HUES48 (cell line): ENCODE measurements around the gene DEFB118.

Source experiments
- H3K27ac ChIP-seq: one replicate; pipeline ENCODE4 v1.7.0; 2013; ENCODE audit warnings: low read depth, low read length, inconsistent platforms
- H3K27me3 ChIP-seq: 2 replicates; pipeline ENCODE4 v1.6.1; 2013; ENCODE audit warnings: mild to moderate bottlenecking, low read length; ENCODE audit not compliant: control insufficient read depth, insufficient read depth
- H3K36me3 ChIP-seq: 2 replicates; pipeline ENCODE4 v1.6.1; 2013; ENCODE audit warnings: low read length; ENCODE audit not compliant: control insufficient read depth, insufficient read depth
- H3K4me1 ChIP-seq: 2 replicates; pipeline ENCODE4 v1.6.1; 2013; ENCODE audit warnings: mild to moderate bottlenecking, low read length; ENCODE audit not compliant: control insufficient read depth, insufficient read depth
- H3K4me3 ChIP-seq: 2 replicates; pipeline ENCODE4 v1.5.1; 2013; ENCODE audit warnings: mild to moderate bottlenecking, low read depth, low read length
- H3K9ac ChIP-seq: 2 replicates; pipeline ENCODE4 v1.6.1; 2013; ENCODE audit warnings: mild to moderate bottlenecking, low read depth, low read length, moderate library complexity
- H3K9me3 ChIP-seq: 2 replicates; pipeline ENCODE4 v1.6.1; 2013; ENCODE audit warnings: low read length; ENCODE audit not compliant: control insufficient read depth, insufficient read depth

DEFB118 gene

DNA sequence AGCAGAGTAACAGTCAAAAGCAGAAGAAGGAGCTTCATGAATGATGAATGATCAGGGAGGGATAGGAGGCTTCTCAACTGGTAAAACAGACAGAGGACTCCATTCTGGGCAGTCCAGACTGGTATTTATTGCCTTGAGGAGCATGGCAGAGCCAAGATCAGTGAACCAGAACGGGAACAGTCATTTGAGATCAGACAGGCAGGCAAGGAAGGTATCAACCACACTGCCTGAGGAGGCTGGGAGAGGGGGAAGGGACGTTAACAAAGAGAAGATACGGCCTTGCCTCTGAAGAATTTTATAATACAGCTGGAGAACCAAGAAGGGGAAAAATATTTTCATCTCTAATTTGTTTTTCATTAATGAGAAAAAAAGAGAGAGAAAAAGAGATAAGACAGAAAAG, 37.7 kb downstream of the DEFB118 start, which contains the start of gene DEFB121:
DEFB121 (minus strand) TSS at position 101 of the 400 bp plus-strand sequence; CDS start at position 38, 63 bp downstream.
- peaks cover 91% of the 10 kb centered on the region for H3K9me3 ChIP-seq
- H3K4me1 ChIP-seq, result no peaks in the 10 kb centered on the region
- H3K27ac ChIP-seq, result no peak within 1 kb of the TSS
- H3K27me3 ChIP-seq, result no peaks in the 10 kb centered on the region
- H3K4me3 ChIP-seq, result no peak within 1 kb of the TSS
- H3K36me3 ChIP-seq, result no peaks in the 10 kb centered on the region
- no peak within 1 kb of the TSS for H3K9ac ChIP-seq

DNA sequence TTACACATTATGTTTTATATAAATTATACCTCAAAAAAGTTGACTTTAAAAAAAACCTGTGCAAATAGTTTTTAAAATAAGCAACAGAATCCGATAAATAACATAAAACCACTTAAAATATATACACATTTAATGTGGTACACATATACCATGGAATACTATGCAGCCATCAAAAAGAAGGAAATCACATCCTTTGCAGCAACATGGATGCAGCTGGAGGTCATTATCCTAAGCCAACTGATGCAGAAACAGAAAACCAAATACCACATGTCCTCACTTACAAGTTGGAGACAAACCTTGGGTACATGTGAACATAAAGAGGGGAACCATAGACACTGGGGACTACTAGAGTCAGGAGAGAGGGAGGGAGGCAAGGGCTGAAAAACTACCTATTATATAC, 41.6 kb downstream of the DEFB118 start:
- Histone ChIP-seq H3K36me3 (no peaks in the 10 kb centered on the region), H3K27ac (no peak overlapping the region), H3K4me1 (no peaks in the 10 kb centered on the region), H3K4me3 (no peak overlapping the region), H3K9ac (no peak overlapping the region), H3K27me3 (no peaks in the 10 kb centered on the region), H3K9me3 (peaks cover 89% of the 10 kb centered on the region)

DNA sequence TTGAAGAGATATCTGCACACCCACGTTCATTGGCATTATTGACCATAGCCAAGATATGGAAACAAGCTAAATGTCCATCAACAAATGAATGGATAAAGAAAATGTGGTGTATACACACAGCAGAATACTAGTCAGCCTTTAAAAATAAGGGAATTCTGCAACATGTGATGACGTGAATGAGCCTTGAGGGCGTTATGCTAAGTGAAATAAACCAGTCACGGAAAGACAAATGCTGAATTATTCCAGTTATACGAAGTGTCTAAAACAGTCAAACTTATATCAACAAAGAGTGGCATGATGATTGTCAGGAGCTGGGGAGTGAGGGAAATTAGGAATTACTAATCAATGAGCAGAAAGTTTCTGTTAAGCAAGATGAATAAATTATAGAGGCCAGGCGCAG, 46.0 kb downstream of the DEFB118 start:
- Histone ChIP-seq H3K9ac (no peak overlapping the region), H3K4me1 (no peaks in the 10 kb centered on the region), H3K36me3 (no peaks in the 10 kb centered on the region), H3K27me3 (no peaks in the 10 kb centered on the region), H3K4me3 (no peak overlapping the region), H3K9me3 (peaks cover 87% of the 10 kb centered on the region), H3K27ac (no peak overlapping the region)

DNA sequence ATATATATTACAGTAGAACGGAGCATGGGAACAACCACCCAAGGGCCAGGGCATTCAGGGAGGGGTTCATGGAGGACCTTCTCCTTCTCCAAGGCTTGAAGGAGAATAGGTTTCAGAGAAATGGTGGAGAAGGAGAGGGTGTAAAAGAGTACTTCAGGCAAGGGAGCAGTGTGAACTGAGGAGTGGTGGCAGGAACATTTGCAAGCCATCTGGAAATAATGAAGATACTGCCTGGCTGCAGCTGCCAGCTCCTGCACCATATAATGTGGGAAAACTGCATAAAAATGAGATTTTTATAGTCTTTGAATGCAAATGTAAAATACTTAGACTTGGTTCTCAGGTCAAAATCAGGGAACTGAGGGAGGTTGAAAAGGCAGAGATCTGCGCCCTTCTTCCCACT, 47.3 kb downstream of the DEFB118 start:
- Histone ChIP-seq H3K27me3 (no peaks in the 10 kb centered on the region), H3K36me3 (no peaks in the 10 kb centered on the region), H3K9me3 (peaks cover 87% of the 10 kb centered on the region), H3K9ac (no peak overlapping the region), H3K27ac (no peak overlapping the region), H3K4me1 (no peaks in the 10 kb centered on the region), H3K4me3 (no peak overlapping the region)

DNA sequence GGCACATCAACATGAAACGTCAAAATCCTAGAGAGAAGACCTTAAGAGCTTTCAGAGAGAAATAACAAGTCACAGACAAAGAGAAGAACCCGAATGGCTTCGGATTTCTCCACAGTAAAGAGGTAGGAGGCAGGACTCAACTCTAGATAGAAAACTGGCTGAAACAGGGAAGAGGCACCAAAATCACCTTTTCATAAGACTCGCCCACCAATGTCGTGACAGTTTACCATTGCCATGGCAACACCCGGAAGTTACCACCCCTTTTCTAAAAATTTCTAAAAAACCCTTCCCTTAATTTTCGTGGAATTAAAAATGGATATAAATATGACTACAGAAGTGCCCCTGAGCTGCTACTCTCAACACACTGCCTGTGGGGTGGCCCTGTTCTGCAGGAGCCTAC, 49.9 kb downstream of the DEFB118 start:
- peaks cover 87% of the 10 kb centered on the region for H3K9me3 ChIP-seq
- no peak overlapping the region for H3K9ac ChIP-seq

More for the DNA sequence above, 49.9 kb downstream of the DEFB118 start:
- Histone ChIP-seq H3K27me3 (no peaks in the 10 kb centered on the region), H3K4me1 (no peaks in the 10 kb centered on the region), H3K36me3 (no peaks in the 10 kb centered on the region), H3K27ac (no peak overlapping the region), H3K4me3 (no peak overlapping the region)
